ENCODE results near the gene ATG4C.

DNA sequence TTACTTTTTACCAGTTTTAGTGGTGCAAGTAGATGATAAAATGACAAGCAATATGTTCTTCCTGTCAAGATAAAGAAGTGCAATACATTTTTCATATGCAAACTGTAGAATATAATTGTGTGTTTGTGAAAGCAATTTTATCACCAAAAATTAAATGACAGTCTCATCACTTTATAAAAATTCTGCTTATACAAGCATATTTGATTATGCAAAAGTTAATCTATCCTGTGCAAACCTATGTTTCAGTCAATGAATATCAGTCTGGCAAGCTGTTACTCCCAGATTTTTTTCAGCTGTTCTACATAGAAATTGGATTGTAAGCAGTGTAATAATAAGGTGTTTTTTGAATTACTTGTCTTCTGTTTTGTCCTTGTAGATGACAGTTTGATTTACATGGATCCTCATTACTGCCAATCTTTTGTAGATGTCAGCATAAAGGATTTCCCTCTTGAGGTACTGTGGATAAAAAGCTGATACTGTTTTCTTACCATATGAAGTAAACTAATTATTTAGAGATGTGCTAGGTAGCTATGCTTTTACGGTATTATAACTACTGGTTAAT, 50.5 kb downstream of the ATG4C start:
- TF ChIP-seq POLR2AphosphoS5 (IDR thresholded peaks at IDR 0.05; ENCODE audit: low read depth, low read length) (no peak), CTCF (IDR thresholded peaks at IDR 0.05) (no peak)

Measured in Panc1 (cell line).